HAP-1 (cell line): Measurements from ENCODE around the gene HECTD4.

Source experiments
- DNase-seq, 2 experiments: peaks; one replicate each; pipeline ENCODE4 v3.0.0-alpha.2; 2016 to 2020; ENCODE audit warnings: low spot score in 2 of 2
- H3K27me3 ChIP-seq: fragments of 250-450 bp; sonication (Bioruptor Pico); 2 replicates; pipeline ENCODE4 v1.5.1; 2020; ENCODE audit warnings: low read depth, mild to moderate bottlenecking, moderate library complexity
- H3K36me3 ChIP-seq: fragments of 250-450 bp; sonication (Bioruptor Pico); replicated peaks from 2 replicates; pipeline ENCODE4 v1.5.1; 2020; ENCODE audit warnings: mild to moderate bottlenecking
- H3K4me1 ChIP-seq: fragments of 250-450 bp; sonication (Bioruptor Pico); 2 replicates; pipeline ENCODE4 v1.5.1; 2020; ENCODE audit warnings: mild to moderate bottlenecking
- H3K4me3 ChIP-seq: fragments of 250-450 bp; sonication (Bioruptor Pico); 2 replicates; pipeline ENCODE4 v1.5.1; 2020; ENCODE audit warnings: mild to moderate bottlenecking, moderate library complexity
- H3K9me3 ChIP-seq: fragments of 250-450 bp; sonication (Bioruptor Pico); 2 replicates; pipeline ENCODE4 v1.5.1; 2020; ENCODE audit warnings: mild to moderate bottlenecking, moderate library complexity
- in situ Hi-C: fragments of 300-500 bp; cut with MboI; formaldehyde crosslinking; loops from 3 replicates; pipeline ENCODE4 v1.14.3; 2020; ENCODE audit warnings: low sequenced_read_pairs, inconsistent platforms, mixed read lengths

The HECTD4 gene

DNA sequence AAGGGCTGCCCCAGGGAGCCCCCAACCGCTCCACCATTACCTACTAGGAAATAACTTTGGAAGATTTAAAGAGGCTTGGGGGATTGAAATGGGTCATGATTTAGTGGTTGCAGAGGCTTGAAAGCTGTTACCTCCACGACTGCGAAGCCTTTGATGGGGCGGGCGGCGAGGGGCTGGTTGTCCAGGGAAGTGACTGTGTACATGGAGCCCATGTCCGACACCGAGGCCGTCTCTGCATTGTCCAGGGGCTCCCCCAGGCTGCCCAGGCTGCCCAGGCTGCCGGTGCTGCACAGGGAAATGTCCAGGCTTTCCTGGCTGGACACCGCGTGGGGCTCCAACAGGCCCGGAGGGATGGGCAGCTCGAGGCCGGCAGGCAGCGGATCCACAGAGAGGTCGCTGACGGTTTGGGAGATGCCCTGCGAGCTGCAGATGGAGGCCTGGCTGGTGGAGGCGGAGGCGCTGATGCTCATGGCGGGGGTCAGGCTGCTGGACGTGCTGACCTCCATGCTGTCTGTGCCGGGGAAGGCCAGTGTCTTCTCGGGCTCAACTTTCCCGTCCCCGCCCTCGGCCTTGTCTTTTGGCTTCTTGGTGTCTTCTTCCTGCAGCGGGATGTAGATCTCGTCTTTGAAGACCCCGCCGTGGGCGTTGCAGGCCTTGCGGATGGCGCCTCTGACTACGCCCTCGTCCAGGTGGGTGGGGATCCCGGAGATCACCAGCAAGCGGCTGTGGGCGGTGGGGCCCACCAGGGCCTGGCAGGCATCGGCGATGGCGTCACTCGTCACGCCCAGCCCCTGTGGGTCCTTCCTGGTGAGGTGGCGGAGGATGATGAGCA is 198.0 kb downstream of the HECTD4 start:
- no peak for DNase-seq
- Histone ChIP-seq H3K9me3 (no peaks in the 10 kb centered on the region), H3K36me3 (peaks cover 39% of the 10 kb centered on the region), H3K27me3 (no peaks in the 10 kb centered on the region), H3K4me1 (0 out of 2 replicates have a peak, but pooled peaks cover 3% of the 10 kb centered on the region), H3K4me3 (no peak overlapping the region)
- in situ Hi-C loops: no loop called here

- Histone ChIP-seq H3K4me3 (no peak overlapping the region), H3K9me3 (no peaks in the 10 kb centered on the region), H3K36me3 (peaks cover 40% of the 10 kb centered on the region), H3K4me1 (0 out of 2 replicates have a peak, but pooled peaks cover 3% of the 10 kb centered on the region), H3K27me3 (no peaks in the 10 kb centered on the region)
- in situ Hi-C loops: no loop called here
- no peak for DNase-seq
These were observed 198.8 kb downstream of the HECTD4 start for GRCh38 chr12:112183141-112184021.

- H3K4me1 ChIP-seq: 0 out of 2 replicates have a peak, but pooled peaks cover 3% of the 10 kb centered on the region
- H3K9me3 ChIP-seq: no peaks in the 10 kb centered on the region
- H3K27me3 ChIP-seq: no peaks in the 10 kb centered on the region
- no peak overlapping the region for H3K4me3 ChIP-seq
- in situ Hi-C loops: no loop called here
- DNase-seq: no peak
- peaks cover 41% of the 10 kb centered on the region for H3K36me3 ChIP-seq
These were observed 199.7 kb downstream of the HECTD4 start for GRCh38 chr12:112182499-112182898.

- in situ Hi-C loops: no loop called here
- Histone ChIP-seq H3K9me3 (no peaks in the 10 kb centered on the region), H3K4me1 (0 out of 2 replicates have a peak, but pooled peaks cover 3% of the 10 kb centered on the region), H3K27me3 (no peaks in the 10 kb centered on the region), H3K36me3 (peaks cover 52% of the 10 kb centered on the region), H3K4me3 (no peak overlapping the region)
- no peak for DNase-seq
These were observed 201.8 kb downstream of the HECTD4 start for GRCh38 chr12:112180422-112180821.

GRCh38 chr12:112179916-112180315 is 202.3 kb downstream of the HECTD4 start:
- in situ Hi-C loops: no loop called here
- Histone ChIP-seq H3K4me3 (no peak overlapping the region), H3K4me1 (0 out of 2 replicates have a peak, but pooled peaks cover 3% of the 10 kb centered on the region), H3K27me3 (no peaks in the 10 kb centered on the region), H3K36me3 (peaks cover 52% of the 10 kb centered on the region), H3K9me3 (no peaks in the 10 kb centered on the region)
- peak in 1 of 2 experiments; percentile 17 for DNase-seq

DNA sequence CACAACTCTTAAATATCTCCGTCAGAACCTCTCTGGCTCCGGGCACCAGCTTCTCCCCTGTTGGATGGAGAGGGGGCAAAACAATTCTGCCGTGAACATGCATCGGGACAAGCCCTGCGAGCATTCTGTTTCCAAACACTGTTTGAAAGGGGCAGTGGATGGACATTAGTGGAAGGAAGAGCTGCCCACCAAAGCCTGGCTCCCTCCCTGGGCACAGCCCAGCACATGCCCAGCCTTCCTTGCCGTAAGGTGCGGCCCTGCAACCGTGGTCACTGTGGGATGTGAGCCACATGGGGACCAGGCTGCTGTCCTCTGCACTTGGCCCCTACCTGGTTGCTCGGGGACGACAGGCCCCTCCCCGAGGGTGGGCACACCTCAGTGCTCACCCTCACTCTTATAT is 202.9 kb downstream of the HECTD4 start:
- Histone ChIP-seq H3K9me3 (no peaks in the 10 kb centered on the region), H3K4me3 (no peak overlapping the region), H3K27me3 (no peaks in the 10 kb centered on the region), H3K36me3 (peaks cover 50% of the 10 kb centered on the region), H3K4me1 (0 out of 2 replicates have a peak, but pooled peaks cover 3% of the 10 kb centered on the region)
- DNase-seq: no peak
- in situ Hi-C loops: no loop called here

DNA sequence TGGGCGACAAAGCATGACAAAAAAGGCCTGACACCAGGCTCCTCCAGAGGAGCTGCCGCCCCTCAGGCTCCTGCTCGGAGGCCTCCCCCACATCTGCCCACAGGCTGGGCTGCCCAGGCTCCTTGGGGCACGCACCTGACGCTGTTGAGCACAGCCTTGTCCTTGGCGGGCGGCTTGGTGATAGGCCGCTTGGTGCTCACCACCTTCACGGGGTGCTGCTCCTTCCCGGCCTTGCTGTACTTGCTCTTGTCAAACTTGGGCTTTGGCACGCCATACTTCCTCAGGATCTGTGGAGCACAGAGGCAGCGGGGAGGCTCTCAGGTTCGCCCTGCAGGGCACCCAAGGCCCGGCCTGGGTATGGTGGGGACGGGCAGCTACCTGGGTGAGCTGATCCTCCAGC is 203.4 kb downstream of the HECTD4 start:
- DNase-seq: no peak
- Histone ChIP-seq H3K4me3 (no peak overlapping the region), H3K4me1 (0 out of 2 replicates have a peak, but pooled peaks cover 3% of the 10 kb centered on the region), H3K36me3 (peaks cover 46% of the 10 kb centered on the region), H3K27me3 (no peaks in the 10 kb centered on the region), H3K9me3 (no peaks in the 10 kb centered on the region)
- in situ Hi-C loops: no loop called here

GRCh38 chr12:112176321-112177010 is 205.8 kb downstream of the HECTD4 start:
- Histone ChIP-seq H3K27me3 (no peaks in the 10 kb centered on the region), H3K36me3 (peaks cover 44% of the 10 kb centered on the region), H3K4me1 (no peaks in the 10 kb centered on the region), H3K9me3 (no peaks in the 10 kb centered on the region), H3K4me3 (no peak overlapping the region)
- in situ Hi-C loops: no loop called here
- no peak for DNase-seq

GRCh38 chr12:112175361-112176155 is 206.7 kb downstream of the HECTD4 start:
- Histone ChIP-seq H3K27me3 (no peaks in the 10 kb centered on the region), H3K4me3 (no peak overlapping the region), H3K9me3 (no peaks in the 10 kb centered on the region), H3K4me1 (no peaks in the 10 kb centered on the region), H3K36me3 (peaks cover 47% of the 10 kb centered on the region)
- in situ Hi-C loops: no loop called here
- DNase-seq: no peak

DNA sequence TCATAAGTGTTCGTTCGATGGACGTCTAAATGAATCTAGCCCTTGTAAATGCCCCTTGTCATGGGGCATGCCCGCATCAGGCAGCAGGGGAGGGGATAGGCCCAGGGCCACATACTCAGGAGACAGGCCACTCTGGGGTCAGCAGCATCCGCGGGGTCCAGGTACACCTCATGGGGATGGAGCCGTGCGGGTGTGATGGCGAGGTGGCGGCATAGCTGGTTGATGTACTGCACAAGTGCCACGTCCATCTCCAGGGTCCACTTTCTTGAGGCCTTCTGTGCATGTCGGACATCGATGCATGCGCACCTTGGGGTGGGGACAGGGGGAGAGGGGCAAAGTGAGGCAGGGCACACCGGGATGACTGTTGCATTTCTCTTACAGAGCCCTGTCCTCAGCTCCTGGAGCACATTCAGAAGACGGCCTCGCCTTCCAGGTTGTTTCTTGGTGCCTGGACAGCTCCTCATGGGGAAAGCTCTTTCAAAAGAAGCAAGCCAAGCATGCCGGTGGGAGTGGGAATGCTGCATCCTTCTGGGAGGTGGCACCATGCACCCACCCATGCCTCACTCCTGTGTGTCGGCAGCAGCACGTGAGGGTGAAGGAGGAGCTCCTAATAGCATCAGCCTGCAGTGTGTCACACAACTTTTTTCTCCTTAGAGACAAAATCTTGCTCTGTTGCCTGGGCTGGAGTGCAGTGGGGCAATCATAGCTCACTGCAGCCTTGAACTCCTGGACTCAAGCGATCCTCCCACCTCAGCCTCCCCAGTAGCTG is 209.5 kb downstream of the HECTD4 start:
- H3K4me3 ChIP-seq: no peak overlapping the region
- H3K4me1 ChIP-seq: no peaks in the 10 kb centered on the region
- H3K9me3 ChIP-seq: no peaks in the 10 kb centered on the region
- DNase-seq: no peak
- H3K27me3 ChIP-seq: no peaks in the 10 kb centered on the region
- peaks cover 40% of the 10 kb centered on the region for H3K36me3 ChIP-seq
- in situ Hi-C loops: no loop called here

GRCh38 chr12:112170971-112171596 is 211.1 kb downstream of the HECTD4 start:
- H3K36me3 ChIP-seq: peaks cover 32% of the 10 kb centered on the region
- no peak overlapping the region for H3K4me3 ChIP-seq
- H3K27me3 ChIP-seq: no peaks in the 10 kb centered on the region
- no peaks in the 10 kb centered on the region for H3K9me3 ChIP-seq
- no peak for DNase-seq
- H3K4me1 ChIP-seq: no peaks in the 10 kb centered on the region
- in situ Hi-C loops: no loop called here

DNA sequence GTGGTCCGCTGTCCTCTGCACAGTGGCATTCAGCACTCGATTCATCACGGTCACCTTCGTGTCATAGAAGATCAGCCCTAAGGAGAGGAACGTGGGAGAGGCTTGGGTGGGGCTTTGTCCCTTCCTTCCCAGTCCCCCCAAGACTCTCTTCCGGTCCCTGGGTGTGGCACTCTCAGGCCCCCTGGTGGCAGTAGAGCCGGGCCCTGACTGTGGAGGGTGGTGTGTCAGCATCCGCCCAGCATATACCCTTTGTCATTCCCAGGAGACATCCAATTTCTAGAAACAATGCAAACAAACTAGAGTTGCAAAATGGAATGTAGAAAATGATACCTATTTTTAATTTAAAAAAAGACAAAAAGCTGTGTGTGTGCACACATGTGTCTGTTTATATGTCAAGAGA is 211.9 kb downstream of the HECTD4 start:
- Histone ChIP-seq H3K9me3 (no peaks in the 10 kb centered on the region), H3K4me1 (no peaks in the 10 kb centered on the region), H3K4me3 (no peak overlapping the region), H3K36me3 (peaks cover 25% of the 10 kb centered on the region), H3K27me3 (no peaks in the 10 kb centered on the region)
- DNase-seq: peak in 1 of 2 experiments; percentile 52
- in situ Hi-C loops: no loop called here
